Measurements from ENCODE around the gene HSD11B1L.

- TF ChIP-seq, protein P1, sequence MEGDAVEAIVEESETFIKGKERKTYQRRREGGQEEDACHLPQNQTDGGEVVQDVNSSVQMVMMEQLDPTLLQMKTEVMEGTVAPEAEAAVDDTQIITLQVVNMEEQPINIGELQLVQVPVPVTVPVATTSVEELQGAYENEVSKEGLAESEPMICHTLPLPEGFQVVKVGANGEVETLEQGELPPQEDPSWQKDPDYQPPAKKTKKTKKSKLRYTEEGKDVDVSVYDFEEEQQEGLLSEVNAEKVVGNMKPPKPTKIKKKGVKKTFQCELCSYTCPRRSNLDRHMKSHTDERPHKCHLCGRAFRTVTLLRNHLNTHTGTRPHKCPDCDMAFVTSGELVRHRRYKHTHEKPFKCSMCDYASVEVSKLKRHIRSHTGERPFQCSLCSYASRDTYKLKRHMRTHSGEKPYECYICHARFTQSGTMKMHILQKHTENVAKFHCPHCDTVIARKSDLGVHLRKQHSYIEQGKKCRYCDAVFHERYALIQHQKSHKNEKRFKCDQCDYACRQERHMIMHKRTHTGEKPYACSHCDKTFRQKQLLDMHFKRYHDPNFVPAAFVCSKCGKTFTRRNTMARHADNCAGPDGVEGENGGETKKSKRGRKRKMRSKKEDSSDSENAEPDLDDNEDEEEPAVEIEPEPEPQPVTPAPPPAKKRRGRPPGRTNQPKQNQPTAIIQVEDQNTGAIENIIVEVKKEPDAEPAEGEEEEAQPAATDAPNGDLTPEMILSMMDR (IDR thresholded peaks at IDR 0.05; ENCODE audit: insufficient read depth, low read depth, low read length): no peak
- TF ChIP-seq EZH2 (IDR thresholded peaks at IDR 0.05; ENCODE audit: insufficient read depth, low read length): no peak
These were observed 1.3 kb upstream of the HSD11B1L start for GRCh38 chr19:5679289-5680083.

Measured in astrocyte (in vitro differentiated cells and primary cell).